K562 (cell line): ENCODE results near the gene GSG1L2. TPM values are rescaled to one million over a fixed set of nuclear protein-coding genes. Genes with fewer than 3 reads are reported as not detected.

Source experiments
- ATAC-seq: fragments of 200-7000 bp; cut with Tn5 transposase; 3 replicates; pipeline ENCODE4 v1.9.1; 2020; ENCODE audit warnings: moderate library complexity
- BruUV-seq: library from RNA; stranded (reverse); fragments of 400-500 nt; replicated peaks from 2 replicates; lab custom pipeline; 2021; lab: Mats Ljungman, UMichigan
- CTCF ChIA-PET: fragments of 300-600 bp; formaldehyde crosslinking; extraction: SDS; loops from one replicate; lab custom pipeline; 2021; ENCODE audit warnings: low intra/inter-chr PET ratio; lab: Yijun Ruan, JAX
- POLR2A ChIA-PET: fragments of 300-600, 350-650 bp; sonication (Branson Sonifier 250); formaldehyde crosslinking; extraction: SDS; loops from one replicate; lab custom pipeline; 2021; ENCODE audit warnings: antibody characterized with exemption, inconsistent platforms; lab: Yijun Ruan, JAX
- DNase-seq, 4 experiments: peaks; one replicate each; pipeline versions ENCODE4 v3.0.0 to v3.0.0-alpha.2; 2011 to 2018; ENCODE audit warnings: low spot score in 3 of 4, mixed read lengths in 3 of 4; ENCODE audit errors: extremely low read depth in 1 of 4
- FAIRE-seq: peaks from 2 replicates; lab custom pipeline; 2011; peaks lifted over from hg19 to GRCh38; lab: Jason Lieb, UNC
- H2AFZ ChIP-seq: 2 replicates; pipeline ENCODE4 v1.6.0; 2011; ENCODE audit warnings: low read depth, low read length, control low read depth, inconsistent platforms
- H3K27ac ChIP-seq: fragments of 200-600 bp; 3 replicates; pipeline ENCODE4 v1.8.0; 2011; ENCODE audit warnings: low read depth, mild to moderate bottlenecking, control low read depth, inconsistent platforms, low read length, moderate library complexity, mixed read lengths; ENCODE audit errors: extremely low read depth
- H3K27me3 ChIP-seq, 2 experiments: fragments of 300-600 bp in 1 of 2; 2 replicates in 1 of 2; 3 replicates in 1 of 2; pipeline versions ENCODE4 v1.6.0 to v1.8.0; 2011; ENCODE audit warnings: inconsistent platforms in 2 of 2, low read length in 2 of 2, mild to moderate bottlenecking in 1 of 2, mixed read lengths in 1 of 2, moderate library complexity in 1 of 2; ENCODE audit not compliant: control insufficient read depth in 2 of 2, insufficient read depth in 2 of 2
- H3K36me3 ChIP-seq: fragments of 300-600 bp; 3 replicates; pipeline ENCODE4 v1.8.0; 2011; ENCODE audit warnings: mild to moderate bottlenecking, low read length, inconsistent platforms; ENCODE audit not compliant: control insufficient read depth, insufficient read depth
- H3K4me1 ChIP-seq, 2 experiments: fragments of 200-600 bp in 1 of 2; replicated peaks in 1 of 2; 2 replicates in 1 of 2; 3 replicates in 1 of 2; pipeline versions ENCODE4 v1.5.1 to v1.8.0; 2011; ENCODE audit warnings: inconsistent platforms in 2 of 2, low read length in 2 of 2, mild to moderate bottlenecking in 1 of 2, mixed read lengths in 1 of 2, moderate library complexity in 1 of 2; ENCODE audit not compliant: control insufficient read depth in 2 of 2, insufficient read depth in 2 of 2
- H3K4me2 ChIP-seq: 2 replicates; pipeline ENCODE4 v1.6.1; 2011; ENCODE audit warnings: low read length, control low read depth, inconsistent platforms, mixed read lengths; ENCODE audit not compliant: insufficient read depth
- H3K4me3 ChIP-seq: fragments of 200-600 bp; sonication (generic), shearing (Covaris generic); 2 replicates; pipeline ENCODE4 v1.5.1; 2016; ENCODE audit warnings: control low read depth, inconsistent platforms
- H3K79me2 ChIP-seq: fragments of 200-600 bp; 3 replicates; pipeline ENCODE4 v1.8.0; 2011; ENCODE audit warnings: low read length, inconsistent platforms; ENCODE audit not compliant: control insufficient read depth, insufficient read depth
- H3K9ac ChIP-seq, 2 experiments: 2 replicates each; pipeline versions ENCODE4 v1.6.0 to v1.6.1; 2011; ENCODE audit warnings: low read depth in 2 of 2, low read length in 2 of 2, control low read depth in 1 of 2, inconsistent platforms in 1 of 2, mild to moderate bottlenecking in 1 of 2, mixed read lengths in 1 of 2; ENCODE audit not compliant: insufficient read depth in 1 of 2
- H3K9me1 ChIP-seq: one replicate; pipeline ENCODE4 v1.6.0; 2011; ENCODE audit warnings: inconsistent platforms, mild to moderate bottlenecking, low read length, moderate library complexity; ENCODE audit not compliant: control insufficient read depth, insufficient read depth
- H3K9me3 ChIP-seq: replicated peaks from 2 replicates; pipeline ENCODE4 v1.5.1; 2011; ENCODE audit warnings: low read depth, low read length, inconsistent platforms; ENCODE audit not compliant: control insufficient read depth, insufficient read depth
- H4K20me1 ChIP-seq: replicated peaks from 2 replicates; pipeline ENCODE4 v1.6.1; 2011; ENCODE audit warnings: low read length, inconsistent platforms, mixed read lengths; ENCODE audit not compliant: control insufficient read depth, insufficient read depth
- CGGBP1 ChIP-seq: fragments of 250-450 bp; sonication (Bioruptor Pico); IDR thresholded peaks from 2 replicates; pipeline ENCODE4 v1.9.0; 2021; ENCODE audit warnings: mild to moderate bottlenecking
- CREM ChIP-seq: IDR thresholded peaks from 2 replicates; pipeline ENCODE4 v1.6.1; 2014; ENCODE audit warnings: antibody characterized with exemption, low read depth
- DLX4 ChIP-seq: fragments of 250-450 bp; sonication (Bioruptor Pico); IDR thresholded peaks from 2 replicates; pipeline ENCODE4 v1.6.1; 2021; ENCODE audit warnings: mild to moderate bottlenecking
- EHMT2 ChIP-seq: fragments of 450-650 bp; IDR thresholded peaks from 2 replicates; pipeline ENCODE4 v1.6.1; 2018; ENCODE audit warnings: antibody characterized with exemption
- EZH2 ChIP-seq: IDR thresholded peaks from 2 replicates; pipeline ENCODE4 v1.6.1; 2012; ENCODE audit warnings: low read depth, mild to moderate bottlenecking, inconsistent platforms, low read length, borderline replicate concordance
- MIER1 ChIP-seq: fragments of 450-650 bp; IDR thresholded peaks from 2 replicates; pipeline ENCODE4 v1.6.1; 2016; ENCODE audit warnings: antibody characterized with exemption, mild to moderate bottlenecking, low read depth
- PHF8 ChIP-seq: fragments of 200-600 bp; sonication (generic); IDR thresholded peaks from 2 replicates; pipeline ENCODE4 v1.6.1; 2012; ENCODE audit warnings: mixed run types, mild to moderate bottlenecking, inconsistent platforms, low read length, moderate library complexity, borderline replicate concordance
- RFX1 ChIP-seq: fragments of 450-650 bp; IDR thresholded peaks from 2 replicates; pipeline ENCODE4 v1.6.1; 2016; ENCODE audit warnings: mild to moderate bottlenecking, moderate library complexity
- ZNF444 ChIP-seq: fragments of 250-450 bp; sonication (Bioruptor Pico); IDR thresholded peaks from 2 replicates; pipeline ENCODE4 v1.4.0; 2020; ENCODE audit warnings: mild to moderate bottlenecking, moderate library complexity
- ZNF639 ChIP-seq, 2 experiments: fragments of 200-800 bp in 1 of 2; sonication (Bioruptor generic) in 1 of 2; sonication (generic) in 1 of 2; formaldehyde crosslinking in 1 of 2; IDR thresholded peaks in 1 of 2; conservative IDR thresholded peaks in 1 of 2; 2 replicates each; pipeline versions ENCODE4 v1.5.0 to v1.6.1; 2016 to 2020; ENCODE audit warnings: missing compliant biosample characterization in 1 of 2, missing genetic modification characterization in 1 of 2, missing genetic modification reagents in 1 of 2
- ZNF707 ChIP-seq: fragments of 250-450 bp; sonication (Bioruptor Pico); conservative IDR thresholded peaks from 2 replicates; pipeline ENCODE4 v1.8.0; 2022; ENCODE audit warnings: inconsistent platforms, mild to moderate bottlenecking, moderate library complexity
- WGBS: fragments of 100-300 bp; shearing (Covaris generic); methylation state at CpG from one replicate; pipeline ENCODE4 v1.1.6; 2016; ENCODE audit warnings: low coverage, mixed read lengths; ENCODE audit not compliant: insufficient coverage; ENCODE audit errors: missing lambda C conversion rate; 5-methylcytosine and 5-hydroxymethylcytosine counted together
- in situ Hi-C: fragments of 300-500 bp; cut with MboI; formaldehyde crosslinking; loops from 4 replicates; pipeline ENCODE4 v1.15.0; 2018; ENCODE audit warnings: inconsistent platforms, mixed read lengths
- intact Hi-C: fragments of 100-400 bp; cut with micrococcal nuclease; formaldehyde crosslinking; loops from 2 replicates; pipeline ENCODE4 v1.14.2; 2022
- polyA plus RNA-seq, 8 experiments: library from polyadenylated mRNA; depleted of rRNA in 4 of 8; stranded (reverse) in 5 of 8; unstranded in 3 of 8; fragments of >200 nt; fragmentation: Nextera tagmentation in 2 of 8; fragmentation: Illumina TruSeq in 1 of 8; extraction: Ambion mirVana in 2 of 8; extraction: Trizol in 1 of 8; gene quantifications; 2 replicates each; pipeline versions ENCODE4 v1.2.1 to v1.2.3, GENCODE V29; 2011 to 2014; ENCODE audit warnings: inconsistent platforms in 1 of 8, missing spikeins in 1 of 8
- total RNA-seq, 7 experiments: library from RNA; depleted of rRNA in 6 of 7; stranded (reverse); fragments of >200 nt in 6 of 7; fragmentation: Illumina TruSeq in 2 of 7; extraction: Trizol in 2 of 7; gene quantifications; 2 replicates each; pipeline versions ENCODE4 v1.2.1 to v1.2.3, GENCODE V29; 2011 to 2021; ENCODE audit warnings: low replicate concordance in 1 of 7

The GSG1L2 gene
- total and polyA plus RNA-seq, 9 of the 15 experiments (the other 6 are each of a cell fraction or from before 2014, with no cell fraction given) = not detected

- in situ Hi-C loops = no loop called here
- no peak overlapping the region for H2AFZ ChIP-seq
- H3K9me3 ChIP-seq = no peaks in the 10 kb centered on the region
- H3K4me1 ChIP-seq = no peaks in the 10 kb centered on the region
- no peak overlapping the region for H3K9ac ChIP-seq
- H3K4me3 ChIP-seq = no peak overlapping the region
- TF ChIP-seq ZNF444 (CRISPR knock-in tag) = no peak
- no peak for TF ChIP-seq ZNF639 (CRISPR knock-in tag; conservative IDR thresholded peaks at IDR 0.05 in 1 of 2, IDR thresholded peaks at IDR 0.05 in 1 of 2)
- TF ChIP-seq EZH2 = no peak
- TF ChIP-seq DLX4 = no peak
- TF ChIP-seq MIER1 = no peak
- no peak for TF ChIP-seq ZNF707 (CRISPR knock-in tag)
- no peak for TF ChIP-seq CREM
- TF ChIP-seq RFX1 = no peak
- no peak for TF ChIP-seq PHF8
- no peak for TF ChIP-seq EHMT2
- TF ChIP-seq CGGBP1 = no peak
- ChIA-PET POLR2A (no interaction called here), CTCF (no interaction called here)
- no peak for FAIRE-seq
- H3K27me3 ChIP-seq = peaks cover 0 to 5% of the 10 kb centered on the region in 2 experiments; a peak in 1 of 5 replicates
- no peak for ATAC-seq
- intact Hi-C loops = no loop called here
- H4K20me1 ChIP-seq = no peaks in the 10 kb centered on the region
- H3K36me3 ChIP-seq = no peaks in the 10 kb centered on the region
- no peak overlapping the region for H3K4me2 ChIP-seq
- WGBS = 0% methylated on average over 3 of the region's 3 CpGs
- H3K9me1 ChIP-seq = no peaks in the 10 kb centered on the region
- no peak overlapping the region for H3K27ac ChIP-seq
- no peak for DNase-seq
- H3K79me2 ChIP-seq = no peaks in the 10 kb centered on the region
- BruUV-seq = no TSS peak
These were observed 23.9 kb downstream of the GSG1L2 start for GRCh38 chr17:9798008-9798407.
